Keratinocyte (primary cell): ENCODE results near the gene MAP7. TPM values are rescaled to one million over a fixed set of nuclear protein-coding genes. Genes with fewer than 3 reads are reported as not detected.
"Not testable (repeated sequence)": the region's sequence is repeated elsewhere in the genome, so short reads cannot be mapped to it uniquely, and the experiment has no call there.

Experiments
- DNase-seq: peaks from one replicate; pipeline ENCODE4 v3.0.0-alpha.2; 2011; ENCODE audit warnings: low read depth, missing footprints, low spot score
- FAIRE-seq: peaks from 2 replicates; lab custom pipeline; 2011; peaks lifted over from hg19 to GRCh38; lab: Jason Lieb, UNC
- H2AFZ ChIP-seq: 2 replicates; pipeline ENCODE4 v1.6.0; 2012; ENCODE audit warnings: low read length, control low read depth, inconsistent platforms; ENCODE audit not compliant: control insufficient read depth
- H3K27ac ChIP-seq: 2 replicates; pipeline ENCODE4 v1.5.1; 2011; ENCODE audit warnings: low read length; ENCODE audit not compliant: control insufficient read depth, insufficient read depth
- H3K27me3 ChIP-seq: 3 replicates; pipeline ENCODE4 v1.6.0; 2011; ENCODE audit warnings: low read length; ENCODE audit not compliant: control insufficient read depth, insufficient read depth; ENCODE audit errors: extremely low read depth
- H3K36me3 ChIP-seq, 2 experiments: 2 replicates in 1 of 2; 3 replicates in 1 of 2; pipeline ENCODE4 v1.5.1; 2011; ENCODE audit warnings: low read length in 2 of 2, mild to moderate bottlenecking in 1 of 2; ENCODE audit not compliant: control insufficient read depth in 2 of 2, insufficient read depth in 2 of 2; ENCODE audit errors: extremely low read depth in 1 of 2
- H3K4me1 ChIP-seq: 3 replicates; pipeline ENCODE4 v1.5.1; 2011; ENCODE audit warnings: low read length; ENCODE audit not compliant: control insufficient read depth, insufficient read depth; ENCODE audit errors: extremely low read depth
- H3K4me2 ChIP-seq: 3 replicates; pipeline ENCODE4 v1.6.0; 2011; ENCODE audit warnings: low read depth, low read length; ENCODE audit not compliant: control insufficient read depth, insufficient read depth; ENCODE audit errors: extremely low read depth
- H3K4me3 ChIP-seq, 3 experiments: fragments of 200-600 bp in 1 of 3; sonication (generic) in 1 of 3; 2 replicates in 2 of 3; 3 replicates in 1 of 3; pipeline ENCODE4 v1.5.1; 2011 to 2016; ENCODE audit warnings: low read length in 3 of 3, mild to moderate bottlenecking in 3 of 3, control low read depth in 2 of 3, inconsistent platforms in 1 of 3, low read depth in 1 of 3, mixed read lengths in 1 of 3, mixed run types in 1 of 3, moderate library complexity in 1 of 3; ENCODE audit not compliant: control insufficient read depth in 2 of 3, insufficient read depth in 2 of 3; ENCODE audit errors: extremely low read depth in 1 of 3
- H3K79me2 ChIP-seq: 2 replicates; pipeline ENCODE4 v1.6.0; 2012; ENCODE audit warnings: low read length; ENCODE audit not compliant: control insufficient read depth, insufficient read depth
- H3K9ac ChIP-seq: 3 replicates; pipeline ENCODE4 v1.6.0; 2011; ENCODE audit warnings: low read length; ENCODE audit not compliant: control insufficient read depth, insufficient read depth; ENCODE audit errors: extremely low read depth
- H3K9me1 ChIP-seq: 3 replicates; pipeline ENCODE4 v1.6.0; 2011; ENCODE audit warnings: low read length; ENCODE audit not compliant: control insufficient read depth, insufficient read depth; ENCODE audit errors: extremely low read depth
- H3K9me3 ChIP-seq: 2 replicates; pipeline ENCODE4 v1.5.1; 2012; ENCODE audit warnings: low read depth, low read length; ENCODE audit not compliant: control insufficient read depth
- H4K20me1 ChIP-seq: 3 replicates; pipeline ENCODE4 v1.6.0; 2011; ENCODE audit warnings: low read length; ENCODE audit not compliant: control insufficient read depth, insufficient read depth; ENCODE audit errors: extremely low read depth
- EZH2 ChIP-seq: IDR thresholded peaks from one replicate; pipeline ENCODE4 v1.6.1; 2012; ENCODE audit warnings: inconsistent platforms, mild to moderate bottlenecking, low read length, moderate library complexity
- dilution Hi-C: fragments of 300-500 bp; cut with MboI; formaldehyde crosslinking; loops from one replicate; pipeline ENCODE4 v1.7.0; 2020; ENCODE audit warnings: low sequenced_read_pairs; ENCODE audit not compliant: extremely low pct_ligation_motif_present
- polyA plus RNA-seq, 5 experiments: library from polyadenylated mRNA; depleted of rRNA in 3 of 5; stranded (reverse) in 3 of 5; stranded (forward) in 1 of 5; unstranded in 1 of 5; fragments of >200 nt; gene quantifications; 1 replicate in 1 of 5; 2 replicates in 3 of 5; 3 replicates in 1 of 5; pipeline versions ENCODE4 v1.2.1 to v1.2.3, GENCODE V29; 2011 to 2012; ENCODE audit warnings: missing spikeins in 2 of 5, low read depth in 1 of 5, low replicate concordance in 1 of 5
- TF ChIP-seq, protein P1 (sequence below), 3 experiments: IDR thresholded peaks in 1 of 3; conservative IDR thresholded peaks in 1 of 3; optimal IDR thresholded peaks in 1 of 3; 2 replicates in 2 of 3; 3 replicates in 1 of 3; pipeline versions ENCODE3 to v1.5.1; 2011; ENCODE audit warnings: low read length in 3 of 3, mild to moderate bottlenecking in 3 of 3, moderate library complexity in 2 of 3, control low read depth in 1 of 3, inconsistent platforms in 1 of 3; ENCODE audit not compliant: insufficient read depth in 2 of 3; ENCODE audit errors: extremely low read depth in 1 of 3

The MAP7 gene
- polyA plus RNA-seq, 1 donor (not counting 4 experiments of a cell fraction or from before 2014, with no cell fraction given): 11.8 TPM

DNA sequence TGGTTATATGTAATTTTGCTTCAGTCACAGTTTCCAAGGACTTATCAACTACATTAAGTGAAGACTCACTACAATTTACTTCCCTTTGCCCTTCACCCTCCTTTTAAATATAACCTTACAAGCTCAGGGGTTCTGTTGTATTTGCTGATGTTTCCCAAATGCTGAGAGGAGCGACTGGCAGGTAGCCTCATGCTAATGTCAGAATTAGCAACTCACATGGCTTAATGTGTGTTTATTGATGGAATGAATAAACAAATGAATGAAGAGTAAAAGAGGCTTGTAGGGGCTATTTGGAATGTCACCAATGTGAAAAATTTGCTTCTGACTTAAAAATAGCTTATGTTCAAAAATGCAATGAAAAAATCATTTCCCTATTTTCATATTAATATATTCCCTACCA is 41.4 kb upstream of the MAP7 start:
- DNase-seq: no peak
- Histone ChIP-seq H3K4me1 (peaks cover 14% of the 10 kb centered on the region), H3K9me3 (no peaks in the 10 kb centered on the region), H2AFZ (no peak overlapping the region), H3K36me3 (no peaks in the 10 kb centered on the region), H3K27me3 (no peaks in the 10 kb centered on the region), H3K9ac (no peak overlapping the region), H3K27ac (no peak overlapping the region), H4K20me1 (no peaks in the 10 kb centered on the region), H3K4me3 (no peak overlapping the region), H3K9me1 (no peaks in the 10 kb centered on the region), H3K4me2 (no peak overlapping the region), H3K79me2 (no peaks in the 10 kb centered on the region)
- TF ChIP-seq, protein P1, sequence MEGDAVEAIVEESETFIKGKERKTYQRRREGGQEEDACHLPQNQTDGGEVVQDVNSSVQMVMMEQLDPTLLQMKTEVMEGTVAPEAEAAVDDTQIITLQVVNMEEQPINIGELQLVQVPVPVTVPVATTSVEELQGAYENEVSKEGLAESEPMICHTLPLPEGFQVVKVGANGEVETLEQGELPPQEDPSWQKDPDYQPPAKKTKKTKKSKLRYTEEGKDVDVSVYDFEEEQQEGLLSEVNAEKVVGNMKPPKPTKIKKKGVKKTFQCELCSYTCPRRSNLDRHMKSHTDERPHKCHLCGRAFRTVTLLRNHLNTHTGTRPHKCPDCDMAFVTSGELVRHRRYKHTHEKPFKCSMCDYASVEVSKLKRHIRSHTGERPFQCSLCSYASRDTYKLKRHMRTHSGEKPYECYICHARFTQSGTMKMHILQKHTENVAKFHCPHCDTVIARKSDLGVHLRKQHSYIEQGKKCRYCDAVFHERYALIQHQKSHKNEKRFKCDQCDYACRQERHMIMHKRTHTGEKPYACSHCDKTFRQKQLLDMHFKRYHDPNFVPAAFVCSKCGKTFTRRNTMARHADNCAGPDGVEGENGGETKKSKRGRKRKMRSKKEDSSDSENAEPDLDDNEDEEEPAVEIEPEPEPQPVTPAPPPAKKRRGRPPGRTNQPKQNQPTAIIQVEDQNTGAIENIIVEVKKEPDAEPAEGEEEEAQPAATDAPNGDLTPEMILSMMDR (optimal IDR thresholded peaks at IDR 0.05 in 1 of 3, IDR thresholded peaks at IDR 0.05 in 1 of 3, conservative IDR thresholded peaks at IDR 0.05 in 1 of 3; ENCODE audit: extremely low read depth in 1 of 3, insufficient read depth in 2 of 3, low read length in 3 of 3): no peak
- TF ChIP-seq EZH2: no peak
- FAIRE-seq: no peak
- dilution Hi-C loops: no loop called here

DNA sequence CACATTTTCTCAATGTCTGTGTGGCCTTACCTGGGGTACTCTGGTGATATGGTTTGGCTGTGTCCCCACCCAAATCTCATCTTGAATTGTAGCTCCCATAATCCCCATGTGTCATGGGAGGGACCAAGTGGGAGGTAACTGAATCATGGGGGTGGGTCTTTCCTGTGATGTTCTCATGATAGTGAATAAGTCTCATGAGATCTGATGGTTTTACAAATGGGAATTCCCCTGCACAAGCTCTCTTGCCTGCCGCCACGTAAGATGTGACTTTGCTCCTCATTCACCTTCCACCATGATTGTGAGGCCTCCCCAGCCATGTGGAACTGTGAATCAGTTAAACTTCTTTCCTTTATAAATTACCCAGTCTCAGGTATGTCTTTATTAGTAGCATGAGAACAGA is 40.6 kb upstream of the MAP7 start:
- FAIRE-seq, H3K9ac ChIP-seq, H3K27me3 ChIP-seq, H3K79me2 ChIP-seq, dilution Hi-C loops, H3K4me2 ChIP-seq, H2AFZ ChIP-seq, H4K20me1 ChIP-seq, H3K4me3 ChIP-seq, DNase-seq, H3K9me3 ChIP-seq, H3K9me1 ChIP-seq, H3K27ac ChIP-seq, H3K36me3 ChIP-seq: not testable (repeated sequence)
- peaks cover 14% of the 10 kb centered on the region for H3K4me1 ChIP-seq

- TF ChIP-seq EZH2: no peak
- Histone ChIP-seq H3K9ac (no peak overlapping the region), H3K4me3 (no peak overlapping the region), H4K20me1 (no peaks in the 10 kb centered on the region), H3K4me2 (no peak overlapping the region), H3K27ac (no peak overlapping the region), H3K36me3 (no peaks in the 10 kb centered on the region), H3K9me3 (no peaks in the 10 kb centered on the region), H3K4me1 (no peaks in the 10 kb centered on the region), H2AFZ (no peak overlapping the region), H3K79me2 (no peaks in the 10 kb centered on the region), H3K27me3 (no peaks in the 10 kb centered on the region), H3K9me1 (no peaks in the 10 kb centered on the region)
- dilution Hi-C loops: no loop called here
- FAIRE-seq: no peak
- no peak for DNase-seq
Measured at GRCh38 chr6:136587527-136587926, 37.3 kb upstream of the MAP7 start.
